ENCODE measurements around the gene TNFRSF14. TPM values are rescaled to one million over a fixed set of nuclear protein-coding genes. Genes with fewer than 3 reads are reported as not detected.
A peak's percentile ranks its signal among the peaks of the same experiment; 100 is the strongest.

TNFRSF14 gene
- total RNA-seq, 1 donor from 2014 or later = 6.5 TPM

DNA sequence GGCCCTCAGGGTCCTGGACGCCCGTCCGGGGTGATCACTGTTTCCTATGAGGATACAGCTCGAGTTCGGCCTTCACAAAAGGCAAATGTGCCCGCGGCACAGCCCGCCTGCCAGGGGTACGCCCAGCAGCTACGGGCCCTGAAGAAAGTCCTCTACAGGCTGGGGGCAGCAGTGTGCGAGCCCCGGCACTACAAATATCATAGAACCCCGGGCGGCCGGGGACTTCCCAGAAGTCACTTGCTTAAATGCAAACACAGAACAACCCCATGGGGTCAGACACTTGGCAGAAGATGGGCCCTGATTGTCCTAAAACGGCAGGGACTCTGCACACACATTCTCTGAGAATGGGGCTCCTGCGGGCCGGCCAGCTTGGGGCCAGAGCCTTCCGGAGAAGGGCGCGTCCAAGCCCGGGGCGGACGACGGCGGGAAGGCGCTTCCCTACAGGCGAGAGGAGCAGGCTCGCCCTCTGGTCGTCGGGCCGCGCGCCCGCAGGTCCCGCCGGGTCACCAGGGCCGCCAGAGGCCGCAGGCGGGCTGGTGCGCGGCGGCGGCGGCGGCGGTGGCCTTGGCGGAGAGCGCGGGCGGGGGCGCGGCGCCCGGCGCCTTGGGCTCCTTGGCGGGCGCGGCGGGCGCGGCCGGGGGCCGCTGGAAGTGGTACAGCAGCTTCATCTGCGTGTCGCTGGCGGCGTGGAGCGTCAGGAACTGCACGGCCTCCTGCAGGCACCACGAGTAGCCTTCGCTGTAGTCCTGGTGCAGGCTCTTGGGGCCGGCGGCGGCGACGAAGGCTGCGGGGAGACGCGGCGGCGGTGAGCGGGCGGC, 27.0 kb upstream of the TNFRSF14 start:
- TF ChIP-seq, protein P1, sequence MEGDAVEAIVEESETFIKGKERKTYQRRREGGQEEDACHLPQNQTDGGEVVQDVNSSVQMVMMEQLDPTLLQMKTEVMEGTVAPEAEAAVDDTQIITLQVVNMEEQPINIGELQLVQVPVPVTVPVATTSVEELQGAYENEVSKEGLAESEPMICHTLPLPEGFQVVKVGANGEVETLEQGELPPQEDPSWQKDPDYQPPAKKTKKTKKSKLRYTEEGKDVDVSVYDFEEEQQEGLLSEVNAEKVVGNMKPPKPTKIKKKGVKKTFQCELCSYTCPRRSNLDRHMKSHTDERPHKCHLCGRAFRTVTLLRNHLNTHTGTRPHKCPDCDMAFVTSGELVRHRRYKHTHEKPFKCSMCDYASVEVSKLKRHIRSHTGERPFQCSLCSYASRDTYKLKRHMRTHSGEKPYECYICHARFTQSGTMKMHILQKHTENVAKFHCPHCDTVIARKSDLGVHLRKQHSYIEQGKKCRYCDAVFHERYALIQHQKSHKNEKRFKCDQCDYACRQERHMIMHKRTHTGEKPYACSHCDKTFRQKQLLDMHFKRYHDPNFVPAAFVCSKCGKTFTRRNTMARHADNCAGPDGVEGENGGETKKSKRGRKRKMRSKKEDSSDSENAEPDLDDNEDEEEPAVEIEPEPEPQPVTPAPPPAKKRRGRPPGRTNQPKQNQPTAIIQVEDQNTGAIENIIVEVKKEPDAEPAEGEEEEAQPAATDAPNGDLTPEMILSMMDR (IDR thresholded peaks at IDR 0.05) = no peak
- H3K27ac Mint-ChIP-seq (ENCODE audit: unreplicated experiment) = no peak overlapping the region
- H3K36me3 Mint-ChIP-seq (ENCODE audit: unreplicated experiment) = no peaks in the 10 kb centered on the region
- H3K4me1 Mint-ChIP-seq (ENCODE audit: unreplicated experiment) = peaks cover 53% of the 10 kb centered on the region
- DNase-seq (ENCODE audit: extremely low spot score, unreplicated experiment) = no peak
- H3K27me3 Mint-ChIP-seq (ENCODE audit: unreplicated experiment) = no peaks in the 10 kb centered on the region
- H3K4me3 Mint-ChIP-seq (ENCODE audit: unreplicated experiment) = peak overlapping the region; percentile 40
- H3K9me3 Mint-ChIP-seq (ENCODE audit: unreplicated experiment) = no peaks in the 10 kb centered on the region

DNA sequence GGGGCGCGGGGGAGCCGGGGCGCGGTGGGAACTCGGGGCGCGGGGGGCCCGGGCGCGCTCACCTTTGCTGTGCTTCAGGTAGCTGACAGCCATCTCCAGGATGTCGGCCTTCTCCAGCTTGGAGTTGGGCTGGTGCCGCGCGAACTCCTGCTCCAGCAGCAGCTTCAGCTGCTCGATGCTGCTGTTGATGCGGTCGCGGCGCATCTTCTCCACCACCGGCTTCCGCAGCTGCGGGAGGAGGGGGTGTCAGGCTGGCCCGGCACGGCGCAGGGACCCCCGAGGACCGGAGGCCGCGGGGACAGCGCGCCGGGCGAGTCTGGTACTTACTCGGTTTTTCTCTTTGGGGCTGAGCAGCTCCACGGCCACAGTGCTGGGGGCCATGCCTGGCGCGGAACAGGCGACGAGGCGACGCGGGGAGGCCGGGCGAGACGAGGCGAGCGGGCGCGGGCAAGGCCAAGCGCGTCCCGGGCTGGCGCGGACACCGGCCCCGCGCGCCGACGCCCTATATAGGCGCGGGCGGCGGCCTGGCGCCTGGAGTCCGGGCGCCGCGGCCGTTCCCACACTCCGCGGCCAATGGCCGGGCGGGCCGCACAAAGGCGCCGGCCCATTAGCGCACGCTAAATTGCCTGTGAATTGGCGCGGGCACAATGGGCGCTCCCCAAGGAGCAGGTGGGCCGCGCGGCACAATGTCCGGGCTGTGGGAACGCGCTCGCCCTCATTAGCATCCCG, 26.2 kb upstream of the TNFRSF14 start, which contains the start of gene HES5:
TSS of gene HES5 (minus strand) at position 480 of the 729 bp plus-strand sequence. CDS start at position 381, 99 bp downstream.
- TF ChIP-seq, protein P1 (IDR thresholded peaks at IDR 0.05) = no peak
- Mint-ChIP-seq H3K4me1 (ENCODE audit: unreplicated experiment) (peaks cover 53% of the 10 kb centered on the region), H3K27ac (ENCODE audit: unreplicated experiment) (no peak within 1 kb of the TSS), H3K9me3 (ENCODE audit: unreplicated experiment) (no peaks in the 10 kb centered on the region), H3K36me3 (ENCODE audit: unreplicated experiment) (no peaks in the 10 kb centered on the region), H3K4me3 (ENCODE audit: unreplicated experiment) (peak within 1 kb of the TSS; percentile 40), H3K27me3 (ENCODE audit: unreplicated experiment) (no peaks in the 10 kb centered on the region)
- DNase-seq (ENCODE audit: extremely low spot score, unreplicated experiment) = no peak

DNA sequence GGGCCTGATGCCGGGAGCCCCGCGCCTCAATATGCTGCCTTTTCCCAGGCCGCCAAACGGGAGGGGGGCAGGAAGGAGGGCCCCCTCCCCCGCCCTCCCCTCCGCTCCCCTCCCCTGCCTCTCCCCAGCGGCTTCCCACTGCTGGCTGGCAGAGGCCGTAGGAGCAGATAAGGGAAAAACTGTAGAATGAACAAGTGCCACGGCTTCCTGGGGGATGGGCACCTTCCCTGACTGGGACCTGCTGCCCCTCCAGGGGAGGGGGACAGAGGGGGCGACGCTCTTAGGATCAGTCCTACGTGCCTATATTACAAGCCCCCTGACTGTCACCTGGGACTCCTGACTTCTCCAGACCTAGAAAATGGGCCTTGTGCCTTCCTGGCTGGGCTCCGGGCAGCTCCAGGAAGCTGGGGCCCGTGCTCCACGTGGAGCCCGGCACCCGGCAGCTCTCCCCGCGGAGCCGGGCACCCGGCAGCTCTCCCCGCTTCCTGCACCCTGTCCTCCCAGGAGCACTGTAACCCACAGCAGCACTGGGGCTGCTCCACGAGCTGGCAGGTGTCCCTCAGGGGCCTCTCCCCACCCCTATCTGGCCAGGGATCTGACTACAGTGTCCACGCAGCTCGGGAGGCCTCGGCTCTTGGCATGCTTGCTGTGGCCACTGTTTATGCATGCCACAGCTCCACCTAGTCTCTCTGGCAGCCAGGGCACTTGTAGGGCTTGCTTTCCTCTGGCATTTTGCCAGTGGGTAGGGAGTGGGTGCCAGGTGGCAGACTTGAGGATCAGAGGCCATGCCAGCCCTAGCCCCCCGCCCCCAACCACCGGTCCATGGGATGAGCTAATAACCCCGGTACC, 25.4 kb upstream of the TNFRSF14 start:
- TF ChIP-seq, protein P1 (IDR thresholded peaks at IDR 0.05) = no peak
- Mint-ChIP-seq H3K27me3 (ENCODE audit: unreplicated experiment) (no peaks in the 10 kb centered on the region), H3K4me1 (ENCODE audit: unreplicated experiment) (peaks cover 55% of the 10 kb centered on the region), H3K4me3 (ENCODE audit: unreplicated experiment) (no peak overlapping the region), H3K36me3 (ENCODE audit: unreplicated experiment) (no peaks in the 10 kb centered on the region), H3K9me3 (ENCODE audit: unreplicated experiment) (no peaks in the 10 kb centered on the region), H3K27ac (ENCODE audit: unreplicated experiment) (no peak overlapping the region)
- no peak for DNase-seq (ENCODE audit: extremely low spot score, unreplicated experiment)

DNA sequence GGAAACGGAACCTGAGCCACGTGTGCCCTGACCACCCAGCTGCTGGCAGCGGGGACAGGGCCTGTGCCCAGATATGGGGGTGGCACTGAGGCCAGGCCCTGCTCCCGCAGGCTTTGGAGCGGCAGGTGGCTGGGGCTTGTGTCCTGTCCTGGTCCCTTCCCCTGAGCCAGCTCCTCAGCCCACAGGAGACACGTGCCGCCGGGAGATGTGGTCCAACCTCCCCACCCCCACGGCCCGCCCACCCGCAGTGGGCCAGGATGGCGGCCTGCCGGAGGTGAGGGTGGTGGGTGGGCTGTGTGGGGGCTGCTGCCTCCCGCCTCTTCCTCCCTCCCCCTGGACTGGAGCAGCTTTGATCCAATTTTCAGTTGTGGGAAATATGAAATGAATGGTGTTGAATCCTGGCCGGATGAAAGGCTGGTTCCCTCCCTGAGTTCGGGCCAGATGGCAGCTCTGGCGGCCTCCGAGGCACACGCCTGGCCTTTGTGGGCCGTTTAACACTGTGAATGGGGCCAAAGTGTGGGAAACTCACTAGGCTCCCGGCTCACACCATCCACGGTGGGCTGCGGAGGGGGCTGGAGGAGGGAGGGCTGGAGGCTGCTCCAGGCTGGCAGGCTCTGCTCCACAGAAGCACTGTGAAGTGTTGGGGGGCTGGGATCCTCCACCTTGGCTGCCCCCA, 23.5 kb upstream of the TNFRSF14 start:
- Mint-ChIP-seq H3K4me1 (ENCODE audit: unreplicated experiment) (peaks cover 45% of the 10 kb centered on the region), H3K36me3 (ENCODE audit: unreplicated experiment) (no peaks in the 10 kb centered on the region), H3K4me3 (ENCODE audit: unreplicated experiment) (no peak overlapping the region), H3K9me3 (ENCODE audit: unreplicated experiment) (no peaks in the 10 kb centered on the region), H3K27me3 (ENCODE audit: unreplicated experiment) (no peaks in the 10 kb centered on the region), H3K27ac (ENCODE audit: unreplicated experiment) (no peak overlapping the region)
- TF ChIP-seq, protein P1 (IDR thresholded peaks at IDR 0.05) = no peak
- DNase-seq (ENCODE audit: extremely low spot score, unreplicated experiment) = no peak
